Endothelial cell of umbilical vein (primary cell): ENCODE results near the gene MARK2. TPM values are rescaled to one million over a fixed set of nuclear protein-coding genes. Genes with fewer than 3 reads are reported as not detected.

Experiments
- BruUV-seq: library from RNA; stranded (reverse); fragments of 400-500 nt; replicated peaks from 2 replicates; lab custom pipeline; 2021; lab: Mats Ljungman, UMichigan
- CTCF ChIA-PET: fragments of 300-600, 350-600 bp; sonication (Branson Sonifier 250); formaldehyde crosslinking; loops from one replicate; lab custom pipeline; 2021; ENCODE audit warnings: antibody characterized with exemption, inconsistent platforms; lab: Charles Lee
- POLR2A ChIA-PET: fragments of 300-600, 350-600 bp; sonication (Branson Sonifier 250); formaldehyde crosslinking; loops from one replicate; lab custom pipeline; 2021; ENCODE audit warnings: antibody characterized with exemption, inconsistent platforms; lab: Charles Lee
- DNase-seq: peaks from one replicate; pipeline ENCODE4 v3.0.0-alpha.2; 2011; ENCODE audit warnings: low read depth, low spot score
- FAIRE-seq: peaks from 2 replicates; lab custom pipeline; 2011; peaks lifted over from hg19 to GRCh38; lab: Jason Lieb, UNC
- H2AFZ ChIP-seq: 2 replicates; pipeline ENCODE4 v1.6.0; 2012; ENCODE audit warnings: low read depth, low read length, control low read depth, inconsistent platforms
- H3K27ac ChIP-seq: 2 replicates; pipeline ENCODE4 v1.5.1; 2011; ENCODE audit warnings: low read depth, mild to moderate bottlenecking, control low read depth, low read length, moderate library complexity; ENCODE audit not compliant: insufficient read depth
- H3K27me3 ChIP-seq, 2 experiments: 2 replicates each; pipeline versions ENCODE4 v1.6.0 to v1.6.1; 2011; ENCODE audit warnings: low read length in 2 of 2, mixed read lengths in 1 of 2; ENCODE audit not compliant: control insufficient read depth in 2 of 2, insufficient read depth in 2 of 2
- H3K36me3 ChIP-seq, 2 experiments: 2 replicates in 1 of 2; 3 replicates in 1 of 2; pipeline ENCODE4 v1.5.1; 2011; ENCODE audit warnings: low read length in 2 of 2, mild to moderate bottlenecking in 1 of 2, moderate library complexity in 1 of 2; ENCODE audit not compliant: control insufficient read depth in 2 of 2, insufficient read depth in 2 of 2; ENCODE audit errors: extremely low read depth in 1 of 2
- H3K4me1 ChIP-seq: 3 replicates; pipeline ENCODE4 v1.5.1; 2011; ENCODE audit warnings: mild to moderate bottlenecking, low read length; ENCODE audit not compliant: control insufficient read depth, insufficient read depth; ENCODE audit errors: extremely low read depth
- H3K4me2 ChIP-seq: 2 replicates; pipeline ENCODE4 v1.6.1; 2011; ENCODE audit warnings: low read length, control low read depth, mixed read lengths; ENCODE audit not compliant: insufficient read depth
- H3K4me3 ChIP-seq, 3 experiments: fragments of 200-600 bp in 1 of 3; sonication (generic), shearing (Covaris generic) in 1 of 3; replicated peaks in 1 of 3; 2 replicates each; pipeline ENCODE4 v1.5.1; 2011 to 2016; ENCODE audit warnings: control low read depth in 3 of 3, low read length in 3 of 3, mild to moderate bottlenecking in 2 of 3, inconsistent platforms in 1 of 3, low read depth in 1 of 3, moderate library complexity in 1 of 3; ENCODE audit not compliant: insufficient read depth in 1 of 3
- H3K79me2 ChIP-seq: 2 replicates; pipeline ENCODE4 v1.6.0; 2012; ENCODE audit warnings: low read length, inconsistent platforms; ENCODE audit not compliant: control insufficient read depth, insufficient read depth
- H3K9ac ChIP-seq: replicated peaks from 2 replicates; pipeline ENCODE3; 2011; ENCODE audit warnings: low read length, control low read depth; ENCODE audit not compliant: insufficient read depth; ENCODE audit errors: extremely low read depth
- H3K9me1 ChIP-seq: replicated peaks from 3 replicates; pipeline ENCODE4 v1.6.0; 2011; ENCODE audit warnings: mild to moderate bottlenecking, low read length; ENCODE audit not compliant: control insufficient read depth, insufficient read depth; ENCODE audit errors: extremely low read depth
- H3K9me3 ChIP-seq: replicated peaks from 2 replicates; pipeline ENCODE4 v1.5.1; 2012; ENCODE audit warnings: low read length, inconsistent platforms; ENCODE audit not compliant: control insufficient read depth, insufficient read depth
- H4K20me1 ChIP-seq: replicated peaks from 2 replicates; pipeline ENCODE3; 2011; ENCODE audit warnings: mild to moderate bottlenecking, low read length; ENCODE audit not compliant: control insufficient read depth, insufficient read depth; ENCODE audit errors: extremely low read depth
- CTCF ChIP-seq, 2 donors: IDR thresholded peaks; 1 replicate in 1 of 2; 2 replicates in 1 of 2; pipeline ENCODE4 v1.5.1; 2011; ENCODE audit warnings: low read length in 2 of 2, mild to moderate bottlenecking in 2 of 2, moderate library complexity in 2 of 2, control low read depth in 1 of 2, inconsistent platforms in 1 of 2, low read depth in 1 of 2; ENCODE audit not compliant: insufficient read depth in 1 of 2; ENCODE audit errors: extremely low read depth in 1 of 2
- EZH2 ChIP-seq: IDR thresholded peaks from 2 replicates; pipeline ENCODE4 v1.6.1; 2012; ENCODE audit warnings: borderline replicate concordance, low read depth, mild to moderate bottlenecking, moderate library complexity, low read length, inconsistent platforms; ENCODE audit not compliant: severe bottlenecking
- FOS ChIP-seq: IDR thresholded peaks from 2 replicates; pipeline ENCODE4 v1.6.1; 2011; ENCODE audit warnings: mild to moderate bottlenecking, low read length, moderate library complexity, borderline replicate concordance; ENCODE audit not compliant: insufficient read depth
- GATA2 ChIP-seq: IDR thresholded peaks from 2 replicates; pipeline ENCODE4 v1.7.0; 2011; ENCODE audit warnings: low read depth, mild to moderate bottlenecking, moderate library complexity, mixed read lengths, low read length; ENCODE audit not compliant: insufficient read length, insufficient read depth
- JUN ChIP-seq: IDR thresholded peaks from 2 replicates; pipeline ENCODE4 v1.6.1; 2011; ENCODE audit warnings: borderline replicate concordance, low read depth; ENCODE audit not compliant: insufficient read length, insufficient read depth
- MYC ChIP-seq: IDR thresholded peaks from one replicate; pipeline ENCODE4 v1.6.1; 2011; ENCODE audit warnings: mild to moderate bottlenecking, low read depth, low read length
- POLR2A ChIP-seq: IDR thresholded peaks from 2 replicates; pipeline ENCODE4 v1.6.1; 2012; ENCODE audit warnings: low read depth, mild to moderate bottlenecking, control low read depth, low read length
- POLR2AphosphoS5 ChIP-seq: IDR thresholded peaks from 2 replicates; pipeline ENCODE4 v1.6.1; 2012; ENCODE audit warnings: low read depth, mild to moderate bottlenecking, control low read depth, low read length, moderate library complexity; ENCODE audit not compliant: insufficient read depth
- dilution Hi-C: fragments of 300-500 bp; cut with MboI; formaldehyde crosslinking; loops from one replicate; pipeline ENCODE4 v1.15.0; 2019; ENCODE audit warnings: low sequenced_read_pairs; ENCODE audit not compliant: extremely low pct_ligation_motif_present
- intact Hi-C: fragments of 100-400 bp; cut with micrococcal nuclease; formaldehyde crosslinking; loops from one replicate; pipeline ENCODE4 v1.10.0; 2022
- polyA plus RNA-seq, 4 experiments: library from polyadenylated mRNA; depleted of rRNA in 3 of 4; stranded (reverse) in 3 of 4; unstranded in 1 of 4; fragments of >200 nt; gene quantifications; 2 replicates each; pipeline versions ENCODE4 v1.2.1 to v1.2.3, GENCODE V29; 2011 to 2012; ENCODE audit warnings: missing spikeins in 1 of 4
- total RNA-seq: library from RNA; stranded (reverse); gene quantifications from 2 replicates; pipeline ENCODE4 v1.2.3, GENCODE V29; 2021
- TF ChIP-seq, protein P1 (sequence below): IDR thresholded peaks from 2 replicates; pipeline ENCODE4 v1.6.1; 2011; ENCODE audit not compliant: insufficient read depth, insufficient read length

The MARK2 gene
- total and polyA plus RNA-seq, 2 donors (not counting 3 experiments of a cell fraction or from before 2014, with no cell fraction given): 16.6 to 34.7 TPM

DNA sequence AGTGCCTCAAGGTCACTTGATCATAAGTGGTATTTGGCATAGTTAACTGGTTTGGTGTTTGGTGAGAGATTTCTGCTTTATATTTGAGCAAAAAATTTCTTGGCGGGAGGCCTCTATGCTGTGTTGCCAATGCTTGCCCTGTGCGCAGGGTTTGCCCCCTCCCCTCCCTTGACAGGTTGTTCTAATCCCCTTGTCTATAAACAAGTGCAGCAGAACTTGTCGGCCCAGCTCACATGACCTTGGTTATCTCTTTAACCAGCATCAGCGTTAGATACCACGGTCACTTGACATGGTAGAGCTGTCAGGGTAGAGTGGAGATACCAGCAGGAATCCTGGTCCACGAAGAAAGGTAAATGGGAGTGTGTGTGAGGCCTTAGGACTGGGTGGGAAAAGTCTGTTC is 35.6 kb downstream of the MARK2 start:
- peaks cover 63% of the 10 kb centered on the region for H3K79me2 ChIP-seq
- CTCF ChIA-PET: interaction anchor here (1.4 to 2.2 kb wide), 3 partner anchors 9 to 71 kb away, joined by 4 to 5 read pairs (median 4); no protein-coding TSS in a partner anchor

More for the DNA sequence above, 35.6 kb downstream of the MARK2 start:
- Histone ChIP-seq H3K36me3 (peaks cover 0 to 2% of the 10 kb centered on the region in 2 experiments), H3K4me3 (no peak overlapping the region), H3K4me2 (no peak overlapping the region), H4K20me1 (no peaks in the 10 kb centered on the region), H3K9me1 (no peaks in the 10 kb centered on the region), H3K27me3 (no peaks in the 10 kb centered on the region), H2AFZ (no peak overlapping the region), H3K4me1 (peaks cover 9% of the 10 kb centered on the region), H3K27ac (no peak overlapping the region), H3K9ac (no peak overlapping the region), H3K9me3 (no peaks in the 10 kb centered on the region)
- POLR2A ChIA-PET: no interaction called here
- BruUV-seq: no TSS peak
- FAIRE-seq (no peak), DNase-seq (no peak)
- no peak for TF ChIP-seq EZH2
- no peak for TF ChIP-seq MYC
- TF ChIP-seq, protein P1, sequence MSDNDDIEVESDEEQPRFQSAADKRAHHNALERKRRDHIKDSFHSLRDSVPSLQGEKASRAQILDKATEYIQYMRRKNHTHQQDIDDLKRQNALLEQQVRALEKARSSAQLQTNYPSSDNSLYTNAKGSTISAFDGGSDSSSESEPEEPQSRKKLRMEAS: no peak
- TF ChIP-seq CTCF (IDR thresholded peaks at IDR 0.05; ENCODE audit: extremely low read depth in 1 of 2, insufficient read depth in 1 of 2, low read depth in 1 of 2, low read length in 2 of 2): no peak
- TF ChIP-seq GATA2: no peak
- no peak for TF ChIP-seq POLR2AphosphoS5
- TF ChIP-seq POLR2A: no peak
- no peak for TF ChIP-seq FOS
- TF ChIP-seq JUN: no peak
- dilution Hi-C loops (no loop called here), intact Hi-C loops (no loop called here)
